D341Med (cell line): Measurements from ENCODE around the gene COA3.
A peak's percentile ranks its signal among the peaks of the same experiment; 100 is the strongest.
"Not testable (repeated sequence)": the region's sequence is repeated elsewhere in the genome, so short reads cannot be mapped to it uniquely, and the experiment has no call there.

Experiments
- DNase-seq: peaks from one replicate; pipeline ENCODE4 v3.0.0; 2012; ENCODE audit warnings: low spot score

Gene COA3

GRCh38 chr17:42781639-42782165 lies 16.8 kb downstream of the COA3 start:
- no peak for DNase-seq

- no peak for DNase-seq
Measured at GRCh38 chr17:42780851-42781638, 17.5 kb downstream of the COA3 start.

GRCh38 chr17:42779936-42780850 lies 18.3 kb downstream of the COA3 start, which contains the start of gene WNK4:
WNK4 (plus strand) TSS chr17:42780610; CDS start chr17:42780699, 89 bp downstream.
- no peak for DNase-seq

GRCh38 chr17:42779304-42779935 lies 19.1 kb downstream of the COA3 start:
- DNase-seq, result no peak

- no peak for DNase-seq
Measured at GRCh38 chr17:42778570-42778969, 19.9 kb downstream of the COA3 start.

GRCh38 chr17:42775534-42776098 lies 22.9 kb downstream of the COA3 start:
- DNase-seq, result no peak

GRCh38 chr17:42774066-42774745 lies 24.3 kb downstream of the COA3 start:
- DNase-seq, result no peak

- peak; percentile 92 for DNase-seq
Measured at GRCh38 chr17:42773290-42774035, 25.0 kb downstream of the COA3 start, which contains the start of gene VPS25. VPS25 (plus strand) TSS chr17:42773449; CDS start chr17:42773476, 27 bp downstream.

GRCh38 chr17:42772945-42773289 lies 25.6 kb downstream of the COA3 start:
- DNase-seq, result no peak

- not testable (repeated sequence) for DNase-seq
Measured at GRCh38 chr17:42769964-42770363, 28.5 kb downstream of the COA3 start.

GRCh38 chr17:42768006-42768405 lies 30.5 kb downstream of the COA3 start:
- not testable (repeated sequence) for DNase-seq

GRCh38 chr17:42767512-42767911 lies 31.0 kb downstream of the COA3 start:
- no peak for DNase-seq

GRCh38 chr17:42766124-42766523 lies 32.4 kb downstream of the COA3 start:
- no peak for DNase-seq

- DNase-seq, result no peak
Measured at GRCh38 chr17:42761638-42762037, 36.9 kb downstream of the COA3 start.

GRCh38 chr17:42760652-42761581 lies 37.6 kb downstream of the COA3 start, which contains the start of gene RAMP2:
RAMP2 (plus strand) TSS chr17:42761227; CDS start chr17:42761262, 35 bp downstream.
- peak; percentile 73 for DNase-seq

- DNase-seq, result no peak
Measured at GRCh38 chr17:42759982-42760651, 38.4 kb downstream of the COA3 start.

- DNase-seq, result no peak
Measured at GRCh38 chr17:42754782-42755181, 43.7 kb downstream of the COA3 start.

GRCh38 chr17:42751628-42752027 lies 46.9 kb downstream of the COA3 start:
- no peak for DNase-seq
